KMS-11 (cell line): ENCODE data around the gene PPCDC.

ENCODE experiments used
- H2AFZ ChIP-seq: fragments of 200-600 bp; sonication (generic); 2 replicates; pipeline ENCODE4 v1.6.1; 2016; ENCODE audit warnings: antibody characterized with exemption, mixed run types, low read depth
- H3K27ac ChIP-seq: fragments of 200-600 bp; sonication (generic); 2 replicates; pipeline ENCODE4 v1.6.1; 2016; ENCODE audit warnings: mild to moderate bottlenecking, mixed run types
- H3K27me3 ChIP-seq: fragments of 200-600 bp; sonication (generic); 2 replicates; pipeline ENCODE4 v1.6.1; 2017; ENCODE audit warnings: mild to moderate bottlenecking, low read depth, mixed run types, moderate library complexity; ENCODE audit not compliant: insufficient read depth
- H3K36me3 ChIP-seq: fragments of 200-600 bp; sonication (generic); 2 replicates; pipeline ENCODE4 v1.6.1; 2017; ENCODE audit warnings: mild to moderate bottlenecking, mixed run types; ENCODE audit not compliant: insufficient read depth
- H3K4me1 ChIP-seq: fragments of 200-600 bp; sonication (generic); 2 replicates; pipeline ENCODE4 v1.6.1; 2016; ENCODE audit warnings: mild to moderate bottlenecking, low read depth, mixed run types; ENCODE audit not compliant: poor library complexity, severe bottlenecking
- H3K4me2 ChIP-seq: fragments of 200-600 bp; sonication (generic); 2 replicates; pipeline ENCODE4 v1.7.0; 2016; ENCODE audit warnings: mild to moderate bottlenecking, mixed run types
- H3K4me3 ChIP-seq: fragments of 200-600 bp; sonication (generic); IDR thresholded peaks from 2 replicates; pipeline ENCODE4 v1.6.1; 2017; ENCODE audit warnings: low read depth, low read length, mixed read lengths; ENCODE audit not compliant: insufficient read depth
- H3K79me2 ChIP-seq: fragments of 200-600 bp; sonication (generic); 2 replicates; pipeline ENCODE4 v1.6.1; 2016; ENCODE audit warnings: low read depth, mixed run types; ENCODE audit not compliant: insufficient read depth
- H3K9ac ChIP-seq: fragments of 200-600 bp; sonication (generic); 2 replicates; pipeline ENCODE4 v1.6.1; 2016; ENCODE audit warnings: mild to moderate bottlenecking, mixed run types
- H4K20me1 ChIP-seq: fragments of 200-600 bp; sonication (generic); 2 replicates; pipeline ENCODE4 v1.6.1; 2016; ENCODE audit warnings: mild to moderate bottlenecking, mixed run types; ENCODE audit not compliant: insufficient read depth
- CTCF ChIP-seq: fragments of 200-600 bp; sonication (generic); conservative IDR thresholded peaks from 2 replicates; pipeline ENCODE4 v1.6.1; 2017; ENCODE audit warnings: low read depth, mild to moderate bottlenecking, antibody characterized with exemption, low read length, moderate library complexity, mixed read lengths

The PPCDC gene

GRCh38 chr15:74989527-74989926, 33.9 kb upstream of the PPCDC start:
- no peak overlapping the region for H3K9ac ChIP-seq
- no peak overlapping the region for H2AFZ ChIP-seq
- TF ChIP-seq CTCF = no peak

GRCh38 chr15:74992619-74993018, 30.8 kb upstream of the PPCDC start:
- Histone ChIP-seq H3K4me1 (peaks cover 14% of the 10 kb centered on the region), H3K27ac (no peak overlapping the region), H3K4me3 (no peak overlapping the region), H4K20me1 (no peaks in the 10 kb centered on the region), H3K27me3 (peaks cover 18% of the 10 kb centered on the region), H3K79me2 (no peaks in the 10 kb centered on the region), H3K9ac (no peak overlapping the region), H3K4me2 (no peak overlapping the region), H2AFZ (no peak overlapping the region), H3K36me3 (no peaks in the 10 kb centered on the region)
- TF ChIP-seq CTCF = no peak

More at GRCh38 chr15:74989527-74989926, 33.9 kb upstream of the PPCDC start:
- Histone ChIP-seq H3K27ac (no peak overlapping the region), H3K36me3 (no peaks in the 10 kb centered on the region), H4K20me1 (no peaks in the 10 kb centered on the region), H3K4me1 (peaks cover 11% of the 10 kb centered on the region), H3K79me2 (no peaks in the 10 kb centered on the region), H3K4me3 (no peak overlapping the region), H3K4me2 (no peak overlapping the region), H3K27me3 (peaks cover 18% of the 10 kb centered on the region)

- Histone ChIP-seq H3K9ac (no peak overlapping the region), H3K79me2 (no peaks in the 10 kb centered on the region), H3K27ac (no peak overlapping the region), H3K27me3 (peaks cover 18% of the 10 kb centered on the region), H3K4me2 (no peak overlapping the region), H3K4me3 (no peak overlapping the region), H2AFZ (no peak overlapping the region), H3K36me3 (no peaks in the 10 kb centered on the region), H3K4me1 (peaks cover 14% of the 10 kb centered on the region), H4K20me1 (no peaks in the 10 kb centered on the region)
- TF ChIP-seq CTCF = no peak
Observed at GRCh38 chr15:74994236-74994635, 29.2 kb upstream of the PPCDC start.

- no peak for TF ChIP-seq CTCF
- no peaks in the 10 kb centered on the region for H3K79me2 ChIP-seq
- no peak overlapping the region for H3K4me3 ChIP-seq
- no peaks in the 10 kb centered on the region for H3K36me3 ChIP-seq
- no peak overlapping the region for H3K27ac ChIP-seq
- no peaks in the 10 kb centered on the region for H4K20me1 ChIP-seq
- peak overlapping the region; percentile 53 for H3K4me2 ChIP-seq
- peak overlapping the region; percentile 59; the same call in 1 of the 2 replicates for H2AFZ ChIP-seq
- peaks cover 18% of the 10 kb centered on the region for H3K27me3 ChIP-seq
- peaks cover 19% of the 10 kb centered on the region for H3K4me1 ChIP-seq
- no peak overlapping the region for H3K9ac ChIP-seq
Observed at GRCh38 chr15:74994685-74995084, 28.7 kb upstream of the PPCDC start.
